ENCODE measurements around the gene COL9A1.

COL9A1 gene

GRCh38 chr6:70221715-70222438 lies 81.0 kb downstream of the COL9A1 start:
- no peaks in the 10 kb centered on the region for H3K9me3 ChIP-seq (ENCODE audit: control insufficient read depth, low read depth, low read length)
- H3K4me1 ChIP-seq (ENCODE audit: control insufficient read depth, low read depth, low read length) = no peaks in the 10 kb centered on the region
- H3K4me3 ChIP-seq (ENCODE audit: low read length) = no peak overlapping the region

GRCh38 chr6:70221025-70221714 lies 81.7 kb downstream of the COL9A1 start:
- H3K4me1 ChIP-seq (ENCODE audit: control insufficient read depth, low read depth, low read length) = no peaks in the 10 kb centered on the region
- no peak overlapping the region for H3K4me3 ChIP-seq (ENCODE audit: low read length)
- no peaks in the 10 kb centered on the region for H3K36me3 ChIP-seq (ENCODE audit: control insufficient read depth, low read depth, low read length)
- H3K27me3 ChIP-seq (ENCODE audit: control insufficient read depth, insufficient read depth, low read length) = no peaks in the 10 kb centered on the region
- no peak overlapping the region for H3K9ac ChIP-seq (ENCODE audit: low read length)
- no peaks in the 10 kb centered on the region for H3K9me3 ChIP-seq (ENCODE audit: control insufficient read depth, low read depth, low read length)
- no peak overlapping the region for H3K27ac ChIP-seq (ENCODE audit: low read length)

More at GRCh38 chr6:70221715-70222438, 81.0 kb downstream of the COL9A1 start:
- no peaks in the 10 kb centered on the region for H3K27me3 ChIP-seq (ENCODE audit: control insufficient read depth, insufficient read depth, low read length)
- H3K36me3 ChIP-seq (ENCODE audit: control insufficient read depth, low read depth, low read length) = no peaks in the 10 kb centered on the region
- H3K9ac ChIP-seq (ENCODE audit: low read length) = no peak overlapping the region
- no peak overlapping the region for H3K27ac ChIP-seq (ENCODE audit: low read length)

DNA sequence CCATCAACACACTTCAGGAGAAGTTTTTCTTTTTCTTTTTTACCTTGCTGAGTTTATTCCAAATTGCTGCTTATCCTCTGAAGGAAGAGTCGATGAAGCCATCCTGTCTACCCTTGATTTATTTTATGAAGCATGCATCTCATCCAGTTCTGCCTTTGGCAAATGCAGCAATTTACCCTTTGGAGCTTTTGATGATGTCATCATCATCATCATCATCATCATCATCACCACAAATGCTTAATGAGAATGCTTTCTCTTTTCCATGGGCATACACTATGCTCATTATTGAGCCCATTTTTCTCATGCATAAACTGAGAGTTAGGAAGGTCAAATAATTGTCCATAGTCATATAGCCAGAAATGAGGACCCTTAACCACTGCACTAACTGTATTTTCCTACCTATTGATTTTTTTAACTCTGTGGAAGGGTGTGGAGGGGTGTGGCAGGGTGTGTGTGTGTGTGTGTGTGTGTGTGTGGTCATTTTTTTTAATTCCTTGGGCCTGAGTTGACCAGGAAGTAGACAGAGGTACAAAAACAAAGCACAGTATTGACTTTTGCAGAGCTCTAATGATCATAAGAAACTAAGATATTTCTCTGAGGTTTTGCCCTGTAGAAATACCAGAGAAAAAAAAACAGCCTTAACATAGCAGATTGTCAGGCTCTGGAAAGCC lies 82.8 kb downstream of the COL9A1 start:
- Histone ChIP-seq H3K9me3 (ENCODE audit: control insufficient read depth, low read depth, low read length) (no peaks in the 10 kb centered on the region), H3K4me3 (ENCODE audit: low read length) (no peak overlapping the region), H3K36me3 (ENCODE audit: control insufficient read depth, low read depth, low read length) (no peaks in the 10 kb centered on the region), H3K27me3 (ENCODE audit: control insufficient read depth, insufficient read depth, low read length) (no peaks in the 10 kb centered on the region), H3K4me1 (ENCODE audit: control insufficient read depth, low read depth, low read length) (no peaks in the 10 kb centered on the region), H3K27ac (ENCODE audit: low read length) (no peak overlapping the region), H3K9ac (ENCODE audit: low read length) (no peak overlapping the region)

GRCh38 chr6:70216767-70217166 lies 86.1 kb downstream of the COL9A1 start:
- Histone ChIP-seq H3K36me3 (ENCODE audit: control insufficient read depth, low read depth, low read length) (no peaks in the 10 kb centered on the region), H3K4me3 (ENCODE audit: low read length) (no peak overlapping the region), H3K27me3 (ENCODE audit: control insufficient read depth, insufficient read depth, low read length) (no peaks in the 10 kb centered on the region), H3K9me3 (ENCODE audit: control insufficient read depth, low read depth, low read length) (no peaks in the 10 kb centered on the region), H3K4me1 (ENCODE audit: control insufficient read depth, low read depth, low read length) (no peaks in the 10 kb centered on the region), H3K27ac (ENCODE audit: low read length) (no peak overlapping the region), H3K9ac (ENCODE audit: low read length) (no peak overlapping the region)

DNA sequence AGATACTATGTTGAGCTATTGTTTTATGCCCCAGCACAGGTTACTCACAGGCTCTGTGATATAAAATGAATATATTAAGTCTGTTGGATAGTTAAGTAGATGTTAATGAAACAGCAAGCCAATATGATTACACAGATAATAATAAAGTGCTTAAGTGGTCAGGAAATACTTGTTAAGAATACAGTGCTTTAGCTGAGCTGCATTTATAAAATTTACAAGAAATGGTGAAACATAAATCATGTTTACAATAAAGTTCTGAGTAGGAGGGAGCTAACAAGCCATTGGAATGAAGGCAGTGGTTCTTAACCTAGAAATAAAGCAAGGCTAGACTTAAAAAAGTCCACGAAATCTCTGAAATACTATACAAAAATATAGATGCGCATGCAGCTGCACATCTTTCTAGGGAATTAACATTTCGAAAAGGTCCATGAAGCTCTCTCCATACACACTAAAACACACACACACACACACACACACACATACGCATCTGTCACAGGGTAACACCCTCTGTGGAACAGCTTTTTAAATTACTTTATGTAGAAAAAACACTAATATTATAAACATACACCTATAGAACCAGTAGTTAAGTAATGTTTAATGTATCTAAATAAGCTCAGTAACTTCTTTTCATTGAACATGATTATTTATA lies 87.3 kb downstream of the COL9A1 start:
- H3K27me3 ChIP-seq (ENCODE audit: control insufficient read depth, insufficient read depth, low read length) = no peaks in the 10 kb centered on the region
- H3K4me3 ChIP-seq (ENCODE audit: low read length) = no peak overlapping the region
- no peak overlapping the region for H3K9ac ChIP-seq (ENCODE audit: low read length)
- H3K4me1 ChIP-seq (ENCODE audit: control insufficient read depth, low read depth, low read length) = no peaks in the 10 kb centered on the region
- H3K9me3 ChIP-seq (ENCODE audit: control insufficient read depth, low read depth, low read length) = no peaks in the 10 kb centered on the region
- H3K36me3 ChIP-seq (ENCODE audit: control insufficient read depth, low read depth, low read length) = no peaks in the 10 kb centered on the region
- H3K27ac ChIP-seq (ENCODE audit: low read length) = no peak overlapping the region

- Histone ChIP-seq H3K9ac (ENCODE audit: low read length) (no peak overlapping the region), H3K4me3 (ENCODE audit: low read length) (no peak overlapping the region), H3K27ac (ENCODE audit: low read length) (no peak overlapping the region)
Observed at GRCh38 chr6:70210462-70210861, 92.4 kb downstream of the COL9A1 start.

GRCh38 chr6:70208235-70208790 lies 94.6 kb downstream of the COL9A1 start:
- no peaks in the 10 kb centered on the region for H3K4me1 ChIP-seq (ENCODE audit: control insufficient read depth, low read depth, low read length)
- no peak overlapping the region for H3K4me3 ChIP-seq (ENCODE audit: low read length)
- no peak overlapping the region for H3K9ac ChIP-seq (ENCODE audit: low read length)
- no peaks in the 10 kb centered on the region for H3K27me3 ChIP-seq (ENCODE audit: control insufficient read depth, insufficient read depth, low read length)
- no peaks in the 10 kb centered on the region for H3K9me3 ChIP-seq (ENCODE audit: control insufficient read depth, low read depth, low read length)
- no peaks in the 10 kb centered on the region for H3K36me3 ChIP-seq (ENCODE audit: control insufficient read depth, low read depth, low read length)
- H3K27ac ChIP-seq (ENCODE audit: low read length) = no peak overlapping the region

More at GRCh38 chr6:70210462-70210861, 92.4 kb downstream of the COL9A1 start:
- Histone ChIP-seq H3K4me1 (ENCODE audit: control insufficient read depth, low read depth, low read length) (no peaks in the 10 kb centered on the region), H3K36me3 (ENCODE audit: control insufficient read depth, low read depth, low read length) (no peaks in the 10 kb centered on the region), H3K9me3 (ENCODE audit: control insufficient read depth, low read depth, low read length) (no peaks in the 10 kb centered on the region), H3K27me3 (ENCODE audit: control insufficient read depth, insufficient read depth, low read length) (no peaks in the 10 kb centered on the region)

GRCh38 chr6:70198785-70199184 lies 104.1 kb downstream of the COL9A1 start:
- Histone ChIP-seq H3K27ac (ENCODE audit: low read length) (no peak overlapping the region), H3K27me3 (ENCODE audit: control insufficient read depth, insufficient read depth, low read length) (no peaks in the 10 kb centered on the region), H3K4me1 (ENCODE audit: control insufficient read depth, low read depth, low read length) (peaks cover 5% of the 10 kb centered on the region), H3K4me3 (ENCODE audit: low read length) (no peak overlapping the region), H3K9me3 (ENCODE audit: control insufficient read depth, low read depth, low read length) (no peaks in the 10 kb centered on the region), H3K36me3 (ENCODE audit: control insufficient read depth, low read depth, low read length) (no peaks in the 10 kb centered on the region), H3K9ac (ENCODE audit: low read length) (no peak overlapping the region)

DNA sequence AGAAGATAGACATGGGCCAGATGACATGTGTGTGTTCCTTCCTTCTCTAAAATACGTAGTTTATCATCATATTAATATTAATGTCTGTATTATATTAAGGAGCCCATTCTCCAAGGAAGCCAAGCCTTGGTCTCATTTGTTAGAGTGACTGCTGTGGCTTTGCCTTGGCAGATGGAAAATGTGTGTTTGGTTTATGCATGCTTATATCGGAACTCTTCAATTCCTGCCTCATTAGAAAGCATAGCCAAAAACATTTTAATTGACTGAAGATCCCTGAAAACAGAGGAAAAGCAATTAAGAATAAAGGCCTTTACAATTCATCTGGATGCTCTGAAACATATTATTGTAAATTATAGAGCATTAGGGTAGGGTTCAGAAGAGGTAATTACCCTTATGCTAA lies 106.4 kb downstream of the COL9A1 start:
- Histone ChIP-seq H3K27me3 (ENCODE audit: control insufficient read depth, insufficient read depth, low read length) (no peaks in the 10 kb centered on the region), H3K27ac (ENCODE audit: low read length) (no peak overlapping the region), H3K9me3 (ENCODE audit: control insufficient read depth, low read depth, low read length) (no peaks in the 10 kb centered on the region), H3K36me3 (ENCODE audit: control insufficient read depth, low read depth, low read length) (no peaks in the 10 kb centered on the region), H3K9ac (ENCODE audit: low read length) (no peak overlapping the region), H3K4me3 (ENCODE audit: low read length) (no peak overlapping the region), H3K4me1 (ENCODE audit: control insufficient read depth, low read depth, low read length) (no peaks in the 10 kb centered on the region)

GRCh38 chr6:70194421-70194820 lies 108.5 kb downstream of the COL9A1 start:
- Histone ChIP-seq H3K9ac (ENCODE audit: low read length) (no peak overlapping the region), H3K27ac (ENCODE audit: low read length) (no peak overlapping the region), H3K4me1 (ENCODE audit: control insufficient read depth, low read depth, low read length) (no peaks in the 10 kb centered on the region), H3K4me3 (ENCODE audit: low read length) (no peak overlapping the region), H3K27me3 (ENCODE audit: control insufficient read depth, insufficient read depth, low read length) (no peaks in the 10 kb centered on the region), H3K9me3 (ENCODE audit: control insufficient read depth, low read depth, low read length) (no peaks in the 10 kb centered on the region), H3K36me3 (ENCODE audit: control insufficient read depth, low read depth, low read length) (no peaks in the 10 kb centered on the region)

DNA sequence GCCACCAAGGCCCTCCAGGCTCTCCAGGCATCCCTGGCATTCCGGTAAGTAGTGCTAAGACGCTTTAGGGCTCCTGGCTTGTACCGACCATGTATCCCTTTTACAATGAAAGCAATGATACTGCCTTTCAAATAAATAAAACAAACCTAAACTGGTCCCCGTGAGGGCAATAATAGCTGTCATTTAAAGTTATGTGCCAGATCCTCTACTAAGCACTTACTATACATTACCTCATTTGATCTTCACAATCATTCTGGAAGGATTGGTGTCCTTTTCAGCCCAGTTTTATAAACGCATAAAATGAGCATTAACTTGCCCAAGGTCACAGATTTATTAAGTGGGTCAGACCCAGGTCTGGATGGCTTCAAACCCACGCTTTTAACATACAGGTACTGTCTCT lies 114.7 kb downstream of the COL9A1 start:
- Histone ChIP-seq H3K4me1 (ENCODE audit: control insufficient read depth, low read depth, low read length) (no peaks in the 10 kb centered on the region), H3K4me3 (ENCODE audit: low read length) (no peak overlapping the region), H3K27me3 (ENCODE audit: control insufficient read depth, insufficient read depth, low read length) (no peaks in the 10 kb centered on the region), H3K9me3 (ENCODE audit: control insufficient read depth, low read depth, low read length) (no peaks in the 10 kb centered on the region), H3K36me3 (ENCODE audit: control insufficient read depth, low read depth, low read length) (no peaks in the 10 kb centered on the region), H3K27ac (ENCODE audit: low read length) (no peak overlapping the region), H3K9ac (ENCODE audit: low read length) (no peak overlapping the region)
